GM23338 (cell line): ENCODE measurements around the gene PLCG2.

Source experiments
- CREB1 ChIP-seq: fragments of 250-450 bp; sonication (Bioruptor Pico); IDR thresholded peaks from 2 replicates; pipeline ENCODE4 v1.5.0; 2020; ENCODE audit warnings: low read depth, mild to moderate bottlenecking, moderate library complexity
- EZH2 ChIP-seq: fragments of 200-600 bp; sonication (generic); IDR thresholded peaks from one replicate; pipeline ENCODE4 v1.8.0; 2017; ENCODE audit warnings: antibody characterized with exemption, mild to moderate bottlenecking, low read depth; ENCODE audit not compliant: unreplicated experiment
- EZH2phosphoT487 ChIP-seq: fragments of 200-600 bp; sonication (generic); IDR thresholded peaks from one replicate; pipeline ENCODE4 v1.8.1; 2018; ENCODE audit warnings: antibody characterized with exemption; ENCODE audit not compliant: unreplicated experiment
- JUNB ChIP-seq: IDR thresholded peaks from one replicate; pipeline ENCODE4 v1.6.1; 2016; ENCODE audit warnings: antibody characterized with exemption; ENCODE audit not compliant: unreplicated experiment
- NANOG ChIP-seq: IDR thresholded peaks from 2 replicates; pipeline ENCODE4 v1.6.1; 2016; ENCODE audit warnings: antibody characterized with exemption, borderline replicate concordance
- POLR2AphosphoS5 ChIP-seq: IDR thresholded peaks from 2 replicates; pipeline ENCODE4 v1.6.1; 2016; ENCODE audit warnings: antibody characterized with exemption, low read depth
- STAT1 ChIP-seq: IDR thresholded peaks from one replicate; pipeline ENCODE4 v1.6.1; 2016; ENCODE audit warnings: antibody characterized with exemption; ENCODE audit not compliant: unreplicated experiment
- ZNF114 ChIP-seq: fragments of 250-450 bp; sonication (Bioruptor Pico); IDR thresholded peaks from 2 replicates; pipeline ENCODE4 v1.5.0; 2020; ENCODE audit warnings: mild to moderate bottlenecking, moderate library complexity
- ZNF331 ChIP-seq: fragments of 250-450 bp; sonication (Bioruptor Pico); IDR thresholded peaks from 2 replicates; pipeline ENCODE4 v1.5.0; 2020; ENCODE audit warnings: low read depth, mild to moderate bottlenecking, moderate library complexity
- TF ChIP-seq, protein P1 (sequence below), 2 experiments: fragments of 200-600 bp in 1 of 2; sonication (generic) in 1 of 2; conservative IDR thresholded peaks; 2 replicates each; pipeline versions ENCODE4 v1.5.1 to v1.6.1; 2016 to 2017; ENCODE audit warnings: antibody characterized with exemption in 2 of 2, low read depth in 2 of 2, mild to moderate bottlenecking in 2 of 2, moderate library complexity in 1 of 2
- TF ChIP-seq, protein P2 (sequence below): IDR thresholded peaks from one replicate; pipeline ENCODE4 v1.6.1; 2018; ENCODE audit warnings: antibody characterized with exemption; ENCODE audit not compliant: unreplicated experiment
- TF ChIP-seq, protein P3 (sequence below): IDR thresholded peaks from 2 replicates; pipeline ENCODE4 v1.6.1; 2016; ENCODE audit warnings: antibody characterized with exemption

DNA sequence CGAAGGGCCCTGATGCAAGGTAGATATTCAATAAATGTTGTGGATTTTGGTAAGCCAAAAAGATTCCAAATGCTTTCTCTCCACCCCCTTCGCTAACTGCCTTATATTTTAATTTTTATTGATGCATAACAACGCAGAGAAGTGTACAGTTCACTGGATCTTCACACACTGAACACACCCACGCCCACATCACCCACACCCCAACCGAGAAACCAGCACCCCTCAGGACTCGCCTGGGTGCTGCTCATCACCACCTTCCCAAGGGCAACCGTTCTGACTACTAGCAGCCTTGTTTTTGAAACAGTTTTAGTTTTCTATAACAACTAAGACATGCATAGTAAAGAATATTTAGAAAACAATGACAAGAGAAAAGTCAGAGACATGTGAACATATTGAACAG, 9.1 kb upstream of the PLCG2 start:
- TF ChIP-seq, protein P1, sequence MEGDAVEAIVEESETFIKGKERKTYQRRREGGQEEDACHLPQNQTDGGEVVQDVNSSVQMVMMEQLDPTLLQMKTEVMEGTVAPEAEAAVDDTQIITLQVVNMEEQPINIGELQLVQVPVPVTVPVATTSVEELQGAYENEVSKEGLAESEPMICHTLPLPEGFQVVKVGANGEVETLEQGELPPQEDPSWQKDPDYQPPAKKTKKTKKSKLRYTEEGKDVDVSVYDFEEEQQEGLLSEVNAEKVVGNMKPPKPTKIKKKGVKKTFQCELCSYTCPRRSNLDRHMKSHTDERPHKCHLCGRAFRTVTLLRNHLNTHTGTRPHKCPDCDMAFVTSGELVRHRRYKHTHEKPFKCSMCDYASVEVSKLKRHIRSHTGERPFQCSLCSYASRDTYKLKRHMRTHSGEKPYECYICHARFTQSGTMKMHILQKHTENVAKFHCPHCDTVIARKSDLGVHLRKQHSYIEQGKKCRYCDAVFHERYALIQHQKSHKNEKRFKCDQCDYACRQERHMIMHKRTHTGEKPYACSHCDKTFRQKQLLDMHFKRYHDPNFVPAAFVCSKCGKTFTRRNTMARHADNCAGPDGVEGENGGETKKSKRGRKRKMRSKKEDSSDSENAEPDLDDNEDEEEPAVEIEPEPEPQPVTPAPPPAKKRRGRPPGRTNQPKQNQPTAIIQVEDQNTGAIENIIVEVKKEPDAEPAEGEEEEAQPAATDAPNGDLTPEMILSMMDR (conservative IDR thresholded peaks at IDR 0.05; ENCODE audit: low read depth in 2 of 2): no peak
- TF ChIP-seq EZH2 (no peak), NANOG (no peak), POLR2AphosphoS5 (no peak), CREB1 (CRISPR knock-in tag) (no peak), EZH2phosphoT487 (no peak), ZNF331 (CRISPR knock-in tag) (no peak), JUNB (no peak), ZNF114 (CRISPR knock-in tag) (no peak), STAT1 (no peak)
- TF ChIP-seq, protein P2, sequence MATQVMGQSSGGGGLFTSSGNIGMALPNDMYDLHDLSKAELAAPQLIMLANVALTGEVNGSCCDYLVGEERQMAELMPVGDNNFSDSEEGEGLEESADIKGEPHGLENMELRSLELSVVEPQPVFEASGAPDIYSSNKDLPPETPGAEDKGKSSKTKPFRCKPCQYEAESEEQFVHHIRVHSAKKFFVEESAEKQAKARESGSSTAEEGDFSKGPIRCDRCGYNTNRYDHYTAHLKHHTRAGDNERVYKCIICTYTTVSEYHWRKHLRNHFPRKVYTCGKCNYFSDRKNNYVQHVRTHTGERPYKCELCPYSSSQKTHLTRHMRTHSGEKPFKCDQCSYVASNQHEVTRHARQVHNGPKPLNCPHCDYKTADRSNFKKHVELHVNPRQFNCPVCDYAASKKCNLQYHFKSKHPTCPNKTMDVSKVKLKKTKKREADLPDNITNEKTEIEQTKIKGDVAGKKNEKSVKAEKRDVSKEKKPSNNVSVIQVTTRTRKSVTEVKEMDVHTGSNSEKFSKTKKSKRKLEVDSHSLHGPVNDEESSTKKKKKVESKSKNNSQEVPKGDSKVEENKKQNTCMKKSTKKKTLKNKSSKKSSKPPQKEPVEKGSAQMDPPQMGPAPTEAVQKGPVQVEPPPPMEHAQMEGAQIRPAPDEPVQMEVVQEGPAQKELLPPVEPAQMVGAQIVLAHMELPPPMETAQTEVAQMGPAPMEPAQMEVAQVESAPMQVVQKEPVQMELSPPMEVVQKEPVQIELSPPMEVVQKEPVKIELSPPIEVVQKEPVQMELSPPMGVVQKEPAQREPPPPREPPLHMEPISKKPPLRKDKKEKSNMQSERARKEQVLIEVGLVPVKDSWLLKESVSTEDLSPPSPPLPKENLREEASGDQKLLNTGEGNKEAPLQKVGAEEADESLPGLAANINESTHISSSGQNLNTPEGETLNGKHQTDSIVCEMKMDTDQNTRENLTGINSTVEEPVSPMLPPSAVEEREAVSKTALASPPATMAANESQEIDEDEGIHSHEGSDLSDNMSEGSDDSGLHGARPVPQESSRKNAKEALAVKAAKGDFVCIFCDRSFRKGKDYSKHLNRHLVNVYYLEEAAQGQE: no peak
- TF ChIP-seq, protein P3, sequence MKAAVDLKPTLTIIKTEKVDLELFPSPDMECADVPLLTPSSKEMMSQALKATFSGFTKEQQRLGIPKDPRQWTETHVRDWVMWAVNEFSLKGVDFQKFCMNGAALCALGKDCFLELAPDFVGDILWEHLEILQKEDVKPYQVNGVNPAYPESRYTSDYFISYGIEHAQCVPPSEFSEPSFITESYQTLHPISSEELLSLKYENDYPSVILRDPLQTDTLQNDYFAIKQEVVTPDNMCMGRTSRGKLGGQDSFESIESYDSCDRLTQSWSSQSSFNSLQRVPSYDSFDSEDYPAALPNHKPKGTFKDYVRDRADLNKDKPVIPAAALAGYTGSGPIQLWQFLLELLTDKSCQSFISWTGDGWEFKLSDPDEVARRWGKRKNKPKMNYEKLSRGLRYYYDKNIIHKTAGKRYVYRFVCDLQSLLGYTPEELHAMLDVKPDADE: no peak
